ENCODE data around the gene NDST1.
"Not testable (repeated sequence)": the region's sequence is repeated elsewhere in the genome, so short reads cannot be mapped to it uniquely, and the experiment has no call there.

Gene NDST1

GRCh38 chr5:150509992-150510391 lies 2.1 kb downstream of the NDST1 start:
- no peak for DNase-seq

GRCh38 chr5:150510460-150511263 lies 2.7 kb downstream of the NDST1 start:
- no peak for DNase-seq

GRCh38 chr5:150511578-150512367 lies 3.8 kb downstream of the NDST1 start:
- no peak for DNase-seq

DNA sequence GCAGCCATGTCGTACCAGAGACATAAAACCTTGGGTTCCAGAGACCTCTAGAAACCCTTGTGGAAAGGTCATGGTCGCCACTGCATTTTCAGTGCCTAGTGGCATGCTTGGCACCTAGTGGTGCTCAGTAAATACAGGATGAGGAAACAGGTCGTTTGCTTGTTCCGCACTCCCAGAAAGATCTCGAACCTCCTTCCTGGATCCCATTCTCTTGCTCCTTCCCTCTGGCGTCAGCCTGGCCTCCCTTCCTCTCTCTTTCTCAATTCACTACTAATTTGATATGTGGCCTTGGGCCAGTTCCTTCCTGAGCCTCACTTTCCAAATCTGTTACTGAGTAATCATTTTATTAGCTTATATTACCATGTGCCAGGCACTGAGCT lies 4.4 kb downstream of the NDST1 start:
- DNase-seq, result no peak

DNA sequence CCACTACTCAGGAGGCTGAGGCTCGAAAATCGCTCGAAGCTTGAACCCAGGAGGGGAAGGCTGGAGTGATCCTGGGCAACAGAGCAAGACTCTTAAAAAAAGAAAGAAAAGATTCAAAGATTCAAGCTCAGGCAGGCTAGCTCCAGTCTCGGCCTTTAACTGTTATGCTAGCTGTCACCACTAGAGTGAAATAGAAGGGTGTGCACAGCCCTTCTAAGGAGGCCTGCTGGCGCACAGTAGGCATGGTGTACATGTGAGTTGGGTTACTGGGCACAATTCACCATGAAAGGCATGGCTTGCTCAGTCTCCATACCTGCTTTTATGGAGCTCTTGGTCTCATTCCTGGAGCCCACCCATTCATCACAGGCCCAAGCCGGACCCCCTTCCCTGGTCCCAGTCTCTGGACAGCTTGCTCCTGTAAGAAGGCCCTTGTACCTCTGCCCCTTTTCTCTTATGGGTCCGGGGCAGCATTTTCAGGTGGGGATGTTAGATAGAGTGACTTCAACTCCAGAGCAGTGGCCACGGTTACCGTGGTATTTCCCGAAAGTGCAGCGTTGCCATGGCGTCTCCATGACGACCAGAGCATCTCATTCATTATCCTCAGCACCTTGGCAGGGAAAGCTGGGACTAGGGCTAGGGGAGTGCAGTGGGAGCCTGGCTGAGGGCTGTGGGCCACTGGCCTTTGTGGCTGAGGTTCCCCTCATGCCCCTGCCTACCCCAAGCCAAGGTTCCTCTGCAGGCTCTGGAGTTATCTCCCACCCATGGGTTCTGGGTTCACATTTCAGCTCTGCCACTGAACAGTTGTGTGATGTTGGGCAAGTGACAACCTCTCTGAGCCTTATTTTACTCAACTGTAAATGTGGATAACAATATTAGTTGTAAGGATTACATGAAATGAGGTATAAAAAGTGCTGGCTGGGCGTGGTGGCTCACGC lies 5.7 kb downstream of the NDST1 start:
- DNase-seq, result no peak

DNA sequence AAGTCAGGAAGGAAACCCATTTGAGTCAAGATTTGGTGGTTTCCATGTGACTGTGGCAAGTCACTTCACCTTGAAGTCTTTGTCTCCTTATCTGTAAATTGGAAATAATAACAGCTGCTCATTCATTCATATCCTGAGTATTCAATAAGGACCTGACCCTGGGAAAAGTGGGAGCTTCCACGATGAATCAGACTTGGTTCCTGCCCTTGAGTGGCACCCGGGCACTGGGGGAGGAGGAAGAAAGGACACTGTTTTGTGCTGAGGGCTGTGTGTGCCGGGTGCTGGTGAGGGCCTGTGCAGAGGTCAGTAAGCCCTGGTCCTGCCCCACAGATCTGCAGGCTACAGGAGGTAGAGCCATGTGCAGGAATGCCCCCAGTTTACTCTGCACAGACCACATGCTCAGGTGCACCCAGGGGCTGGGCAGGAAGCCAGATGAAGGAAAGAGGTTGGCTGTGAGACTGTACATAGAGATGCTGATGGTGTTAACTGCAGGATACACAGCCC lies 6.8 kb downstream of the NDST1 start:
- peak; percentile 15 for DNase-seq

GRCh38 chr5:150515446-150515845 lies 7.5 kb downstream of the NDST1 start:
- no peak for DNase-seq

DNA sequence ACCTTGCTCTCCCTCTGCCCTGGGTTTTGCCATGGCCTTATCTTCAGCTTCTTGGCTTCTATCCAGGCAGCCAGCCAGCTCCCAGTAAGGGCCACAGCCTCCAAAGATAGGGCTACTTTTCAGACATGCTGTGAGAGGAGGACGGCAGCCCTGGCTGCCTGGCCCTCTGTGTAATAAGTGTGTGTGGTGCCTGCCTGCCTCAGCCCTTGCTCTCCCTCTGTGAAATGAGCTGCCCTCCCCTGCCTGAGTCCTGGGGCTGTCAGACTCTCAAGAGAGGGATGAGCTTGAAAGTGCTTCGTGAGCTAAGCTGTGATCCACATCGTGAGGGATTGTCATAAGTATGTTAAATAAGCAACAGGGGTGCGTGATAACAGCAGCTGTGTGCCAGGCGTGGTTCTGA lies 8.1 kb downstream of the NDST1 start:
- DNase-seq, result no peak

- DNase-seq, result peak; percentile 6
These were observed 9.6 kb downstream of the NDST1 start for GRCh38 chr5:150517272-150518152.

DNA sequence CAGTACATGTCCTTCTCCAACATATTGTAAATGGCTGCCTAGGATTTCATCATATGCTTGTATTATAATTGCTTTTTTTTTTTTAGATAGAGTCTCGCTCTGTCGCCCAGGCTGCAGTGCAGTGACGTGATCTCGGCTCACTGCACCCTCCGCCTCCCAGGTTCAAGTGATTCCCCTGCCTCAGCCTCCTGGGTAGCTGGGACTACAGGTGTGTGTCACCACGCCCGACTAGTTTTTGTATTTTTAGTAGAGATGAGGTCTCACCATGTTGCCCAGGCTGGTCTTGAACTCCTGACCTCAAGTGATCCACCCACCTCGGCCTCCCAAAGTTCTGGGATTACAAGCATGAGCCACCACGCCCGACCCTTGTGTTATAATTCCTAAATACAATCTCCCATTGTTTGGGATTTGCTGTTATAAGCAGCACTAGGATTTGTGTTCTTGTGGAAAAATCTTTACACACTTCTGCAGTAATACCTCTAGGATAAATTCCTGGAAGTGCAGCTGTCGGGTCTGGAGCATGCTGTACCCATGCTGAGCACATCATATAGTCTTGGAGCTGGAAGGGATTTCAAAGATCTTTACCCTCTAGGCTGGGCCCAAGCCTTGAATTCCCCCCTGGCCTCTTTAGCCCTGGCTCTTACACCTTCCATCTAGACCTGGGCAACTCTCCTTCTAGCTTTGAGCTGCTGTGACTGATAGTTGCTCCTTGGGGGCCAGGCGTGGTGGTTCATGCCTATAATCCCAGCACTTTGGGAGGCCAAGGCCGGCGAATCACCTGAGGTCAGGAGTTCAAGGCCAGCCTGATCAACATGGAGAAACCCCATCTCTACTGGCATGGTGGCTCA lies 11.0 kb downstream of the NDST1 start:
- DNase-seq, result not testable (repeated sequence)

DNA sequence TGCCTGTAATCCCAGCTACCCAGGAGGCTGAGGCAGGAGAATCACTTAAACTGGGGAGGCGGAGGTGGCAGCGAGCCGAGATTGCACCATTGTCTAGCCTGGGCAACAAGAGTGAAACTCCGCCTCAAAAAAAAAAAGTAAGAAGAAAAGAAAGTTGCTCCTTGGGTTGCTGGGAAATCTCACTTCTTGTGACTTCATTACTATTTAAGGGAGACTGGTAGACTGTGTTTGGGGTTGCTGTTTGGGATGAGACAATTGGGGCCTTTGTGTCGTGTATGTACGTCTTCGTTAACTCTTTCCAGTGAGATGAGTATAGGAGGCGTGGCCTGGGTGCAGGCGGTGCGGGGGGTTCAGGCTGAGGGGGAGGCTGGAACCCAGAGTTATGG lies 11.6 kb downstream of the NDST1 start:
- no peak for DNase-seq

DNA sequence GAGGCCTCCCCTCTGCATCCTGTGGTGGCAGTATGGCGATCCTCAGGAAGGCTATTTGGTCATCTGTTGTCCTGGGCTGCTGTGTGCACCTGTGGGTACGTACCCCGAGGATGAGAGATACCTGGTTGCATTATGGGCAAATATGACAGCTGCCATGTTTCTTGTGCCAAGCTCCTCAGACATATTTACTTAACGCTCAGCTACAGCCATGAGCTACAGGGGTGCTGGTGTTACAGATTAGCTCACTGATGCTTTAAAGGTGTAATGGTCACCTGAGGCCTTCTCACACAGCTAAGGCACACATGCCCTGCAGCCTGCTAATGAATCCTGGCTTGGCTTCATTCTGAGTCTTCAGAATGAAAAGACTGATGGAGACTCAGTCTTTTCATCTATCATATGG lies 12.0 kb downstream of the NDST1 start:
- no peak for DNase-seq

DNA sequence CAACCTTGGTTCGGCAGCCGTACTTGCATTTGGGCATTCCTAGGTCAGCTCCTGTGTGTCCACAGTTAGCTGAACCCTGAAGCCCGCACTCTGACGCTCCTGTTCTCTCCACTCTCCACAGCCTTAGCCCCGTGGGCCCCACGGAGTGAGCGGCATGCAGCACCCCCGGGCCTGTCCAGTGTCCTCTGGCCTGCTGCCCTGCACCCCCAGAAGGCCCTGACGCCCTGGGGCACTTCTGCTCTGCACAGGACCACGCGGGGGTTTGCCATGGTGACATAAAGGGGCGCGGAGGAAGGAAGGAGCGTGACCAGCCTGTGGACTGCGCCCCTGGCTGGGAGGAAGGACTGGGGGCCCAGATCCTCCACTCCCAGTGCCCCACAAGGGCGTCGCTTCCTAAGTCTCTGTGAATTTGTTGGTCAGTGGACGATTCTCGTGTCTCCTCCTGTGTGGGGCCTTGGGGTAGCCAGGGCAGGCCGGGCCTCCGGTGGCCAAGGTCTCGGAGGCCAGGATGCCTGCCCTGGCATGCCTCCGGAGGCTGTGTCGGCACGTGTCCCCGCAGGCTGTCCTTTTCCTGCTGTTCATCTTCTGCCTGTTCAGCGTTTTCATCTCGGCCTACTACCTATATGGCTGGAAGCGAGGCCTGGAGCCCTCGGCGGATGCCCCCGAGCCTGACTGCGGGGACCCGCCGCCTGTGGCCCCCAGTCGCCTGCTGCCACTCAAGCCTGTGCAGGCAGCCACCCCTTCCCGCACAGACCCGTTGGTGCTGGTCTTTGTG lies 13.0 kb downstream of the NDST1 start:
- DNase-seq, result no peak

- DNase-seq, result no peak
These were observed 13.5 kb downstream of the NDST1 start for GRCh38 chr5:150521522-150521817.

GRCh38 chr5:150521939-150522503 lies 14.1 kb downstream of the NDST1 start:
- no peak for DNase-seq

DNA sequence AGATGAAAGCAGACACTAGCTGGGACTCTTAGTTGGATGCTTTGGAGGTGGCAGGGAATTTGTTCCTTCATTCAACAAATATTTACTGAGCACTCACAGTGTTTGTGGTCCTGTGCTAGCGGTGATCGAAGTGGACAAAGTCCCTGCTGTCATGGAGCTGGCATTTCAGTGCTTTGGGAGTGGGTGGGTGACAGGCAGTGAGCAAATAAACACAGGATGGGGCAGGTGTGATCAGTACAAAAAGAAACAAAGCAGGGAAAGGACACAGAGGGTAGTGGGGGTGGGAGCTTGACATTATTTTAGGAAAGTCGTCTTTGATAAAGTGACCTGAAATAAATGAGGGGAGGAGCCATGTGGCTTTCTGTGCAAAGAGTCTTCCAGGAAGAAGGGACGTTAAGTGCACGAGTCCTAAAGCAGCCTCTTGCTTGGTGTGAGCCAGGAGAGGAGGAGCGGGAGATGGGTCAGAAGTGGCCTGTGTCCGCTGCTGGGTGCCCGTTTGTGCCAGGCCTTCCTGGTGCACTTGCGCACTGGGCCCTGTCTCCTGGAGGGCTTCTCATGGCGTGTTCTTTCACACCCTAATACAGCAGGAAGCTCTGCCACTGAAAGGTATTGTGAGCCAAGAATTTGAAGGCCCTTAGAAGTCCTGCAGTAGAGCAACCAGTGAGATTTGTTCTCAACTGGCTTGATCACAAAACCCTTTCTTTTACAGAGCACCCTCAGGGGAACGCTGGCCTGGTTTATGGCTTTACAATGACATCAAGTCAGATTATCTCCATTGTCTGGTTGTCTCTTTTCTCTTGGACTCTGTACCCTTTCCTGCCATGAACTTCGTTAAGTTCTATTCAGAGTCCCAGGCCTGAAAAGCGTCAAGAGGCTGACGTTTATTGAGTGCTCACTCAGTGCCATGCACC lies 14.8 kb downstream of the NDST1 start:
- DNase-seq, result no peak

- DNase-seq, result no peak
These were observed 15.8 kb downstream of the NDST1 start for GRCh38 chr5:150523472-150524350.

- no peak for DNase-seq
These were observed 17.2 kb downstream of the NDST1 start for GRCh38 chr5:150525163-150525562.
